Forelimb muscle (tissue), 1 donor: ENCODE results near the gene MRAP. TPM values are rescaled to one million over a fixed set of nuclear protein-coding genes. Genes with fewer than 3 reads are reported as not detected.

Experiments used
- DNase-seq: peaks from one replicate; pipeline ENCODE4 v3.0.0-alpha.2; 2013; ENCODE audit warnings: low read depth
- polyA plus RNA-seq: library from polyadenylated mRNA; unstranded; fragments of 120-200 nt; gene quantifications from one replicate; pipeline ENCODE4 v1.2.1, GENCODE V29; 2013; ENCODE audit not compliant: insufficient read length

Gene MRAP
- polyA plus RNA-seq, 1 donor: not detected

DNA sequence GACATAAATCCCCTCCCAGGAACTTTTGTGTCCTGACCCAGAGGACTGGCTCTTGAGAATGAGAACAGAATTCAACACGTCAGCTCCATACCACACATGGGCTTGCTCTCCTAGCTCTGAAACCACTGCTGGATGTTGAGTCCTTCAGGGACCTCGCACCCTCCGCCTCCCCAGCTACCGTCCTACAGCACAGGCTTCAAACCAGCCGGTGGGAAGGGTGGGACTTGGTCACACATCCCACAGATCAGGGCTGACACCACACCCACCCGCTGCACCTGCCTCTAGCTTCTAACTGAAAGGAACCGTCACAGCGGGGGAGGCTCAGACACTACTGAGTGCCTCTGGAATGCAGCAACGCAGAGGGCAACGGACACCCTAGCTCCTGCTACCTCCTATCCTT, 24.0 kb downstream of the MRAP start:
- DNase-seq: no peak

DNA sequence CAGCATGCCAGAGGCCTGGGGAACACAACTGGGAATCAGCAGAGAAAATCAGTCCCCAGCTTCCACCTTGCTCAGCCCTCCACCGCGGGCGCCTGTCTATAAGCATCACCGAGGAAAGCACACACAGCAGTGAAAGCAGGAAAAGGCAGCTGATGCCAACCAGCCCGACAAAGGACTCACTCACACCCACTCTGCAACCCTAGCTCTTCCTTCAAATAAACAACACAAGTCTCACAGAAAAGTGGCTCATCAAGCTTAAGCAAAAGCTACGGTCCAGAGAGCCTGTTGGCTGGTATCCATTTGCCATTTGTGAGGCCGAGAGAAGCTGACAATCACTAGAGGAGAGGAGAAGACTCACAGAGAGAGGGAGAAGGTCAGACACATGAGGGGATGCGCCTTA, 27.1 kb downstream of the MRAP start:
- DNase-seq: no peak

DNA sequence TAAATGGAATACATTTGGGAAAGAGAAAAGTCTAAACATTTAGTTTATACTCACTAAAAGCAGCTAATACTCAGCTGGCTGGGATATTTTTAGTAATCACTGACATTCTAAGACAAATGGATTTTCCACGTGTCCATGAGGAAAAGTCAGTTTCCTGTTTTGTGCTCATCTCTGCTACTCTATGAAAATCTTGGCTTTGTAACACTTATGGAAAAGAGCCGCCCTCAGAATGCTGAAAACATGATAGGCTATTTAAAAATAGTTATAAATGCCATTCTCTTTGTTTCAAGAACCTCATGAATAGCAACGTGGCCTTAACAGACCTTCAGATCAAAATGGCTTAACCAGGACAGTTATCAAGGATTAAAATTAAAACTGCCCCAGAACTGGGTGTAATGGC, 29.9 kb downstream of the MRAP start:
- peak; percentile 67 for DNase-seq

- DNase-seq: peak; percentile 38
Measured at GRCh38 chr21:32329331-32329730, 30.7 kb downstream of the MRAP start.

GRCh38 chr21:32329776-32330175, 31.1 kb downstream of the MRAP start:
- DNase-seq: no peak

DNA sequence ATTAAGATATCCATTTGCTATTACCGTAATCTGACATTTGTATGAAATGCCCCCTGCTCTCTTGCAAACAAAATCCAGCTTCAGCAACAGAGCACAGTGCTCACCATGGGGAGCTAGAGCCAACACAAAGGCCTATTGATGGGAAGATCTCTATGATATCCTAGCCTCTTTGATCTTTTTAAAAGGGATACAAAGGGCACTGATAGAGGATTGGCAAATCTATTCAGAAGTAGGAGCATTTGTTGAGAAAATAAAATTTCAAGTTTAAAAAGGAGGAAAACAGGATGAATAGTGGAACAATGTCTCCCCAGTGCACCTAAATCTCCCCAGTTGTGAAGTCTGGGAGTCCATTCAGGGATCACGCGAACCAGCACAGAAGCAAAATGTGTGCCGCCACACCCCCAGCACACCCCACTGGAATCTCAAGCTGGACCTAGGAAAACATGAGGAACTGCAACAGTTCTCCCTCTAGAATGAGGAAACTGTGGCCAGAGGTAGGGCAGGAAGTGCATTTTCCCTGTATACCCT, 32.2 kb downstream of the MRAP start:
- DNase-seq: no peak

DNA sequence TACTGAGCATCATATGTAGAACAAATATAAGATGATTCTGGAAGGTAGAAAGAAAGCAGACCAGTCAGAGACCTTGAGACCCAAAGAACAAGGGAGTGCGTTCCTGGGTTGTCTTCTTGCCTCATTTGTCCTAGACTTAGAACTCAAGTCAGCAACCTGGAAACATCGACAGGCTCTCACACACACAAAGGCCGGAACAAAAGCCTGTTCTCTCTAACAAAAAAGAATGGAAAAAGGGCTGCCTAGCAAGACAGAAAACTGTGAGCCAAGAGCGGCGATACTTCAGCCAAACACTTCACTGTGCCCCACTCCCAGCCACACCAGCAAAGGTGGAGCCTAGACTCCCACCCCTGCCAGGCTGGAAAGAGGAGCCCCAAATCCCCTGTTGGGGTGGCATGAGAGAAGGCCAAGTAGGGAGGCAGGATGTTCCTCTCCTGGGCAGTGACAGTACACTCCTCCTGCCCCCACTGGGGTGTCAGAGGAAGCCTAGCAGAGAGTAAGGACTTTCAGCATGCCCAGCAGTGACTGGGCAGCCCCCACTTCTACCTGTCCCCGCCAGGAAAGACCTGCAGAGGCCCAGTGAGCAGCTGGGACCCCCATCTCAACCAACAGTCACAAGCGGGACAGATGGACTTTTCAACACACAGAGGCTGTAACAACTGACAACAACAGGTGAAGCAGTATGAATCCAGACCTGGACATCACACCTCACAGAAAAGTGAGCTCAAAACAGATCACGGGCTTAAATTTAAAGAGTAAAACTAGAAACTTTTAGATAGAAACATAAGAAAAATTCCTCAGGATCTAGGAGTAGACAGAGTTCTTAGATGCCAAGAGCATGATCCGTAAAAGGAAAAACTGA, 33.0 kb downstream of the MRAP start:
- DNase-seq: no peak

DNA sequence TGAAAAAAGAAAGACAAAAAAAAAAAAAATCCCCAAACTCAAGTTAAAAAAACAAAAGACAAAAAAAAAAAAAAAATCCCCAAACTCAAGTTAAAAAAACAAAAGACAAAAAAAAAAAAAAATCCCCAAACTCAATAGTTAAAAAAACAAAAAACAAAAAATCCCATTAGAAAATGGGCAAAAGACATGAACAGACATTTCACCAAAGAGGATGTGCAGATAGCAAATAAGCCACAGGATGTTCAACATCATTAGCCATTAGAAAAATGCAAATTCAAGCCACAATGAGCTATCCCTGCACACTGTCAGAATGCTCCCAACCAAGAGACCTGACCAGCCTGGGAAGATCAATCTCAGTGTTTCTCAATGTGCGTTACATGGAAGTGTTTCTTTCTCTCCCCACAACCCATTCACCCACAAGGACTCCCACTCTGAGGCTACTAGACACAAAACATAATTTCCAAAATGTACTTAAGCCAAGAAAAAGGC, 33.9 kb downstream of the MRAP start:
- no peak for DNase-seq

GRCh38 chr21:32333953-32334673, 35.5 kb downstream of the MRAP start:
- DNase-seq: no peak

- DNase-seq: no peak
Measured at GRCh38 chr21:32334980-32335531, 36.4 kb downstream of the MRAP start.

DNA sequence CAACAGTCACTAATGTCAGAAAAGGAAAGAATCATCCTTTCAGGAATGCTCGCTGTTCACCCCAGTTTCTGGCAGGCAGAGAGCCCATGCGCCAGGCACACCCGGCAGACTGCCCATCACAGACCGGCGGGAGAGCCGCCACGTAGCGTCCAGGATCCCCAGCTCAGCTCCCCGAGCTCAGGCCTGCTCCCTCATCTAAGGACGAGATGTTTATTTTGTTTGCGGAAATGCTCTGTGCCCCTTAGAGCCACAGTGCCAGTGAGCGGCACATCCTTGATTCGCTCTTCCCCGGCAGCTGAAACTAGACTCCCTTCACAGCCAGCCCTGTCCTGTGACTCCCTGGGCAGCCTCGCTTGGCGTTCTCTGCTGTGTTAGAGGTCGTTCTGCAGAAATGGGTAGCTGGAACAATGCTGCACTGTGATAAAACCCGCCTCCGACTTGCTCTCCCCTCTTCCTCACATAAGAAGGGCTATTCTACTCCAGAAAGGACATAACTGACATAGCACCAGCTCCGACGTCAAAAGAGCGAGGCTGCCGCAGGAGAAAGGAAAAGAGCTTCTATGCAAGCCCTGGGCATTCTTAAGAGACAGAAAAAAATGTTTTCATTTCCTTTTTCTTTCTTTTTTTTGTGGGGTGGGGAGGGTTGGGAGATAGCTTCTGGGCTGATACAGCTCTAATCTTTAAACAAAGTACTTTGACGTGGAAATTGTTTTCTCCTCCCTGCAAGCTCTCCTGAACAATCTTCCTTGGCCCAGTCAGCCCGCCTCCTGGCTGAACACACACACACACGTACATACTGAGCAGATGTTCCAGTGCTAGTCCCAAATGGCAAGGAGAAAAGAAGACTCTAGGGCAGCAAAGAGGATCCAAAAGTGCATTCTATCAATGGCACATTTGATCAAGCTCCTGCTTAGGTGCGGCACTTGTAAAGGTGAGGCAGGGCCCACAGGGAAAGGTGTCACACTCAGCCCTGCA, 37.2 kb downstream of the MRAP start:
- no peak for DNase-seq

GRCh38 chr21:32336711-32337110, 38.1 kb downstream of the MRAP start:
- no peak for DNase-seq

GRCh38 chr21:32337206-32337605, 38.6 kb downstream of the MRAP start:
- DNase-seq: no peak

- no peak for DNase-seq
Measured at GRCh38 chr21:32338209-32338921, 39.7 kb downstream of the MRAP start.

GRCh38 chr21:32340863-32341848, 42.5 kb downstream of the MRAP start:
- DNase-seq: no peak

DNA sequence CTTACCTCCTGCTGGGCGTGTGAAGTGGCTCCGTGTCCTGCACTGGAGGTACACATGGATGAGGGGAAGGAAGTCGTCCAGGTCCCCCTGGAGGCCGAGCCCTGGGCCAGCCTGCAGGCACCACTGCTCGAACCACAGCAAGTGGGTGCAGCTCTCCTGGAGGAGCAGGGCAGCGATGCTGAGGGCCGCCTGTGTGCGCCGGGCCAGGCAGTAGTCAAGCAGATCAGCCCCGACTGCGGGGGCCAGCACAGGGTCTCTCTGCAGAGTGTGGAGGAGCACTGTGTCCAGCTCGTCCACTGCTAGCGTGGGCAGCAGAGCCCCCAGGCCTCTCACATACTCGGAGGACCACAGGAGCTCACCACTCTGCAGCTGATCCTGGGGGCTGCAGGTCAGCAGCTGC, 48.3 kb downstream of the MRAP start:
- no peak for DNase-seq

DNA sequence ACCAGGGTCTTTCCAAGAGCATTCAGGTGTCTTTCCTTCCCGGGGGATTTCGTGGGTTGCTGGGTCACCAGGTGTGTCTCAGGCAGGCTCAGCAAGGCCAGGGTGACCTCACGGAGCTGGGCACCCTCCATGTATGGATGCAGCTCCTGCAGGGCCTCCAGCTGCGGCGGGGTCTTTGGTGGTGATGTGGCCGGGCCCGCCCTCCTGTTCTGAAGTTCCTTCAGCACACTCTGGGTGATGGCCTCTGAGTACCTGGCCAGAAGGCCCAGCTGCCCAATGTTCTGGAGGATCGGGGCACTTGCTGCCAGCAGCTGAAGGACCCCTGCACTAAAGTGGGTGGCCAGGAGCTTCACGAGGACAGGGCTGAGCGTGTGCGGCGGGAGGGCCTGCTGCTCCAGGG, 48.7 kb downstream of the MRAP start:
- no peak for DNase-seq

GRCh38 chr21:32347977-32348376, 49.3 kb downstream of the MRAP start:
- DNase-seq: no peak

DNA sequence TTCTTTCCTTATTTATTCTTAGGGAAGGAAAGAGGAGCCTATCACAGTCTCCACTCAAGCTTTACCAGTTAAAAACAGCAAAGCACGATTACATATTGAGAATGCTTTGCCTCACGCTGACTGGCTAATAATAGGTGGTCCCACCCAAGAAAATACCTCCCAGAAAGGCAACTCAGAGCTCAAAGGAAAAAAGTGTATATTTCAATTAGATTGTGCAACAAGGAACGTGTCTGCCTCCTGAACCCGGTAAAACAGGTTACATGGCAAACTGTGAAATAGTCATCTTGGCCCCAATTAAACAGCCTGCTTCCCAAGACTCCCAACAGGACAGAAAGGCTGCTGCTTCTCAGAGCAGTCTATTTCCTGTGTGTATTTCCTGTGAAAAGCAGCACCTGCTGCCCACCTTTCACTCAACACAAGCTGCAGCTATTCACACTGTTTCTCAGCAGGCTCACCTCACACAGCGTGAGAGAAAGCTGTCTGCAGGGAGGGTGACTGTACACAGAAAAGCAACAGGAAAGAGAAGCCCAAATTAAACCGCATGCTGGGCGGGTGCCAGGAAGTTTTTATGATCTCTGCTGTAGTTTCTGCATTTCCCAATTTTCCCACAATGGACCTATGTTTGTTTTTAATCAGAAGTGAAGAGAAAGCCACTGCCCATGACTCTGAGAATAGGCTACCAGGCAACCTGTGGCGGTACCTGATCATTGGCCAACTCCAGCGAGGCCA, 50.1 kb downstream of the MRAP start:
- DNase-seq: no peak
